Adrenal gland (tissue), 12 donors: ENCODE measurements around the gene EPHB1. TPM values are rescaled to one million over a fixed set of nuclear protein-coding genes. Genes with fewer than 3 reads are reported as not detected.

Experiments used
- DNase-seq, 7 donors: peaks; one replicate each; pipeline ENCODE4 v3.0.0-alpha.2; 2019 to 2020
- H3K27ac ChIP-seq, 5 donors: fragments of 200-600 bp; sonication (generic) in 4 of 5; 1 replicate in 3 of 5; 2 replicates in 2 of 5; pipeline versions ENCODE4 v1.5.1 to v1.8.0; 2016 to 2020; ENCODE audit warnings: mild to moderate bottlenecking in 1 of 5
- H3K27me3 ChIP-seq: fragments of 200-600 bp; 2 replicates; pipeline ENCODE4 v1.8.0; 2021
- H3K36me3 ChIP-seq, 2 donors: fragments of 200-600 bp; replicated peaks in 1 of 2; 1 replicate in 1 of 2; 2 replicates in 1 of 2; pipeline versions ENCODE4 v1.5.1 to v1.8.0; 2018 to 2022
- H3K4me1 ChIP-seq, 2 donors: fragments of 200-600 bp; replicated peaks in 1 of 2; 1 replicate in 1 of 2; 2 replicates in 1 of 2; pipeline versions ENCODE4 v1.5.1 to v1.8.0; 2018 to 2021
- H3K4me3 ChIP-seq, 4 donors: fragments of 200-600 bp; sonication (generic) in 3 of 4; one replicate each; pipeline ENCODE4 v1.5.1; 2016 to 2018
- H3K9me3 ChIP-seq, 3 donors: fragments of 200-600 bp; sonication (generic) in 1 of 3; replicated peaks in 1 of 3; 1 replicate in 2 of 3; 2 replicates in 1 of 3; pipeline versions ENCODE4 v1.5.1 to v1.8.0; 2016 to 2021
- POLR2A ChIP-seq, 2 donors: fragments of 450-650 bp; IDR thresholded peaks; one replicate each; pipeline ENCODE4 v1.6.1; 2017; ENCODE audit warnings: antibody characterized with exemption in 2 of 2, mild to moderate bottlenecking in 2 of 2, moderate library complexity in 1 of 2
- WGBS, 4 donors: extraction: QIAGEN DNeasy Blood & Tissue Kit in 2 of 4; methylation state at CpG; one replicate each; pipeline versions ENCODE4 v1.1.5 to v1.1.7; 2013 to 2017; 5-methylcytosine and 5-hydroxymethylcytosine counted together
- intact Hi-C, 2 donors: fragments of 100-400 bp; cut with DNase I; formaldehyde crosslinking; loops; one replicate each; pipeline versions ENCODE4 v1.14.1 to v1.15.0; 2022 to 2023
- polyA plus RNA-seq, 3 donors: library from polyadenylated mRNA; stranded (reverse); fragments of 200-250 nt in 2 of 3; fragments of 350-450 nt in 1 of 3; fragmentation: Illumina TruSeq in 1 of 3; extraction: RNeasy Lipid Tissue Mini Kit (QIAGEN cat#74804) in 1 of 3; gene quantifications; one replicate each; pipeline ENCODE4 v1.2.3, GENCODE V29; 2013 to 2014
- total RNA-seq, 9 donors: library from RNA; depleted of rRNA in 4 of 9; stranded (reverse); fragments of >200 nt in 4 of 9; fragments of 120-200 nt in 1 of 9; fragmentation: NEBNext Ultra II Directional in 1 of 9; extraction: Animal tissue kit (Norgen Biotek cat#: 25700) in 1 of 9; gene quantifications; one replicate each; pipeline versions ENCODE4 v1.1.0 to v1.2.4, GENCODE V29; 2013 to 2023
- TF ChIP-seq, protein P1 (sequence below), 6 experiments: fragments of 450-650 bp in 4 of 6; fragments of 200-600 bp in 2 of 6; sonication (generic) in 1 of 6; IDR thresholded peaks; 1 replicate in 5 of 6; 2 replicates in 1 of 6; pipeline versions ENCODE4 v1.5.1 to v1.8.0; 2016 to 2021; ENCODE audit warnings: antibody characterized with exemption in 6 of 6, mild to moderate bottlenecking in 2 of 6, moderate library complexity in 1 of 6
- donor health status: healthy with polysubstance abuse.
- donor health status: Bipolar disorder and iron deficiency.
- donor health status: DM: yes; HTN: yes; CAD: no.
- donor health status: DM: no; HTN: no; CAD: no.
- donor health status: DM: no; HTN: no; CAD: no.
- donor health status: DM: yes; HTN: yes; CAD: no.

The EPHB1 gene
- total and polyA plus RNA-seq, 12 donors = 0.10 to 3.4 (median 0.98) TPM

DNA sequence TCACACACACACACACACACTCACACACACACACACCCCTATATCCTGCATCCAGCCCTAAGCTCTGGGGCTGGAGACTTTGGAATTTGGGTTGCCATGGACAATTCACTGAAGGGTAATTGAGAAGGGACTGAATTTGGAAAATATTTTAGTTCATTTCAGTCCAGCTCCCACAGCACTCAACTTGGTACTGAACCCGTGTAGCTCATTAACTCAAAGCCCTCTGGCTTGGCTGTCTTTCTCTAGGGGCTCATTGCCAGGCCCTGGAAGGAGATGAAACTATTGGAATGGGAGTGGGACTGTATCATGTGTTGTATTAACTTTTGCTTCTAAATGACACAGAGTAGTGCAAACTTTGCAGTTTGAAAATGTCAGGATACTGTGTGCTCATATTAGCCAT is 157.3 kb downstream of the EPHB1 start:
- intact Hi-C loops = no loop called here
- H3K27ac ChIP-seq = no peak overlapping the region
- DNase-seq = no peak
- H3K9me3 ChIP-seq = peaks cover 0 to 5% (median 0%) of the 10 kb centered on the region in 3 donors
- H3K4me1 ChIP-seq = no peaks in the 10 kb centered on the region
- no peaks in the 10 kb centered on the region for H3K27me3 ChIP-seq
- H3K36me3 ChIP-seq = no peaks in the 10 kb centered on the region
- 50 to 92% (median 63%) methylated on average over 1 of the region's 1 CpG for WGBS, 4 donors
- TF ChIP-seq POLR2A (IDR thresholded peaks at IDR 0.05) = no peak
- TF ChIP-seq, protein P1, sequence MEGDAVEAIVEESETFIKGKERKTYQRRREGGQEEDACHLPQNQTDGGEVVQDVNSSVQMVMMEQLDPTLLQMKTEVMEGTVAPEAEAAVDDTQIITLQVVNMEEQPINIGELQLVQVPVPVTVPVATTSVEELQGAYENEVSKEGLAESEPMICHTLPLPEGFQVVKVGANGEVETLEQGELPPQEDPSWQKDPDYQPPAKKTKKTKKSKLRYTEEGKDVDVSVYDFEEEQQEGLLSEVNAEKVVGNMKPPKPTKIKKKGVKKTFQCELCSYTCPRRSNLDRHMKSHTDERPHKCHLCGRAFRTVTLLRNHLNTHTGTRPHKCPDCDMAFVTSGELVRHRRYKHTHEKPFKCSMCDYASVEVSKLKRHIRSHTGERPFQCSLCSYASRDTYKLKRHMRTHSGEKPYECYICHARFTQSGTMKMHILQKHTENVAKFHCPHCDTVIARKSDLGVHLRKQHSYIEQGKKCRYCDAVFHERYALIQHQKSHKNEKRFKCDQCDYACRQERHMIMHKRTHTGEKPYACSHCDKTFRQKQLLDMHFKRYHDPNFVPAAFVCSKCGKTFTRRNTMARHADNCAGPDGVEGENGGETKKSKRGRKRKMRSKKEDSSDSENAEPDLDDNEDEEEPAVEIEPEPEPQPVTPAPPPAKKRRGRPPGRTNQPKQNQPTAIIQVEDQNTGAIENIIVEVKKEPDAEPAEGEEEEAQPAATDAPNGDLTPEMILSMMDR (IDR thresholded peaks at IDR 0.05) = no peak
- H3K4me3 ChIP-seq = no peak overlapping the region

GRCh38 chr3:134955874-134956273 is 160.8 kb downstream of the EPHB1 start:
- no peaks in the 10 kb centered on the region for H3K27me3 ChIP-seq
- TF ChIP-seq, protein P1 (IDR thresholded peaks at IDR 0.05) = no peak
- no peak for TF ChIP-seq POLR2A (IDR thresholded peaks at IDR 0.05)
- peaks cover 0 to 4% (median 0%) of the 10 kb centered on the region in 3 donors for H3K9me3 ChIP-seq
- no peak overlapping the region for H3K27ac ChIP-seq
- DNase-seq = no peak
- H3K4me1 ChIP-seq = no peaks in the 10 kb centered on the region
- WGBS, 4 donors = 48 to 75% (median 72%) methylated on average over 2 of the region's 2 CpGs
- intact Hi-C loops = no loop called here
- H3K36me3 ChIP-seq = no peaks in the 10 kb centered on the region
- no peak overlapping the region for H3K4me3 ChIP-seq

- Histone ChIP-seq H3K9me3 (no peaks in the 10 kb centered on the region), H3K27me3 (no peaks in the 10 kb centered on the region), H3K4me1 (no peaks in the 10 kb centered on the region), H3K4me3 (no peak overlapping the region), H3K36me3 (no peaks in the 10 kb centered on the region), H3K27ac (no peak overlapping the region)
- intact Hi-C loops = no loop called here
- TF ChIP-seq, protein P1 (IDR thresholded peaks at IDR 0.05) = no peak
- no peak for TF ChIP-seq POLR2A (IDR thresholded peaks at IDR 0.05)
- 85 to 95% (median 88%) methylated on average over 2 of the region's 2 CpGs for WGBS, 4 donors
- DNase-seq = no peak
Measured at GRCh38 chr3:134956395-134956794, 161.3 kb downstream of the EPHB1 start.

- Histone ChIP-seq H3K4me3 (no peak overlapping the region), H3K27ac (no peak overlapping the region), H3K9me3 (no peaks in the 10 kb centered on the region), H3K27me3 (no peaks in the 10 kb centered on the region), H3K4me1 (no peaks in the 10 kb centered on the region), H3K36me3 (no peaks in the 10 kb centered on the region)
- intact Hi-C loops = no loop called here
- TF ChIP-seq POLR2A (IDR thresholded peaks at IDR 0.05) = no peak
- TF ChIP-seq, protein P1 (IDR thresholded peaks at IDR 0.05) = no peak
- DNase-seq = no peak
- WGBS, 4 donors = 0 to 91% (median 83%) methylated on average over 1 of the region's 1 CpG
Measured at GRCh38 chr3:134956844-134957243, 161.8 kb downstream of the EPHB1 start.
